ENCODE measurements around the gene MBIP.

MBIP gene

DNA sequence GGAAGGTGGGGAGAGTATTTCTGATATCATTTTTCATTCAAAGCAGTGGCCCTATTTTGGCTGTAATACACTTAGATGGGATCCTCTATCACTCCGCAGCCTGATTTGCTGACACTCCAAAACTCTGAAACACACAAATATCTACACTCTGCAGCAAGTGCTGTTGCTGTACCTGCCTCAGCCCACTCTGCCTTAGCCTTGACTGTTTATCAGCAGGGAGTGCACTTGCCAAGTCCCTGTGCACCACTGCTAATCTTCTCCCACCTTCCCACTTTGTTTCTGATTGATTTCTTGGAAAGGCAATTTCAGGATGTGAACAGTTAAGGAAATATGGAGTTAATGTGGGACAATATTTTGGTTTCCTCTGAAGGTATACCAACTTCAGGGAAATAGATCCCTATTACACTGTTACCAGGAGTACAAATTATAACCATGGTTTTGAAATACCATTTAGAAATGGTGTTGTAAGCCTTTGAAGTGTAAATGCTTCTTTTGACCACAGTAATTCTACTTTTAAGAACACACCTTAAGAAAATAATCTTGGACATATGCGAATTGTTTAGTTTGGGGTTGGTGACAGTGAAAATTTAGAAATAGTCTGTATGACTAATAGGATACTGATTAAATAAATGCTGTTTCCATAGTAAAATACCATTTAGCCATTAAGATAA is 59.3 kb downstream of the MBIP start:
- DNase-seq (ENCODE audit: low read depth): no peak

DNA sequence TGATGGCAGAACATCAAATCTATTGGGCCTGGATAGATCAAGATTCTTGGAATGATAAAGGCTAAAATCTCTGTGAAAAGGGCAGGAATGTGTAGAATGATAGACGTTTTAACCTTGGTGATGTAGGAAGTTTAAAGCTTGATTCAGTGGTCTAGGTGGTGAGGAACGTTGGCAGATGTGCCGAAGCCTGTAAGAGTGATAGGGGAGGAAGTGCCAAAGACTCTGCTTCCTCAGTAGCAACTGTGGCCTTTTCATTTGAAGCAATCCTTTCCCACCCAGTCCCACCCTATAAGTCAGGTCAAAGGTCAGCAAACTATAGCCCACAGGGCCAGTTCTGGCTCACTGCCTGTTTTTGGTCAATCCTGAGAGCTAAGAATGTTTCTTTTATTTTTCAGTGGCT is 62.2 kb downstream of the MBIP start:
- no peak for DNase-seq (ENCODE audit: low read depth)

DNA sequence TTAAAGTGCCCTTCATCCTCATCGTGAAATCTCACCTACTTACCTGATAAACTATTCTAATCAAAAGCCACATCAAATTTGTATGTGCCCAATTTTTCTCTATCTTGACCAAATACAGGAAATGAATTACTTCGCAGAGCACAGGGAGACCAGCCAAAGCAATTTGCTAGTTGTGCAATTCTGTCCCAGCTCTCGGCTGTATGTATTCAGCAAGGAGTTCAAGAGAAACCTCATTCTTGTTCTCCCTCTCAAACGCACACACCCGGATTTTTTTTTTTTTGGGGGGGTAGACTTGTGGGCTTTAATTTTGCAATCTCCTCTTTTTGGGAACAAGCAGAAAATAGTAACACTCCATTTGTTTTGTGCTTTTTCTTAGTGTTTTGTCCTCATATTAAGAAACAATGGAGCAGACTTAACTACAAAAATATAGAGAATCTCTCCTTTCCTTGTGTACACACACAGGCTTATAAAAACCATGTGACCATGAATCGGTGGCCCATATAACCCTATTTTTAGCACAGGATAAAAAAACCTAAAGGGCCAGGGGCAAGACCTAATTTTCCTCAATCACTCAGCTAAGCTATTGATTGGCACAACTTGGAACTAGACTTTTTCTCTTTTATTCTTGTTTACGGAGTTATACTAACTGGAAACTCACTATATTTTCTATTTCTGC is 64.2 kb downstream of the MBIP start:
- no peak for DNase-seq (ENCODE audit: low read depth)

- no peak for DNase-seq (ENCODE audit: low read depth)
These were observed 66.3 kb downstream of the MBIP start for GRCh38 chr14:36254020-36254624.

All from activated T-cell treated with anti-CD3 and anti-CD28 coated beads for 48 hours (primary cell).